H1 (cell line): ENCODE results near the gene FUT6. TPM values are rescaled to one million over a fixed set of nuclear protein-coding genes. Genes with fewer than 3 reads are reported as not detected.
"Not testable (repeated sequence)": the region's sequence is repeated elsewhere in the genome, so short reads cannot be mapped to it uniquely, and the experiment has no call there.

Source experiments
- CTCF ChIA-PET: fragments of 300-600 bp; sonication (Branson Sonifier 250); formaldehyde crosslinking; loops from one replicate; lab custom pipeline; 2021; ENCODE audit not compliant: partially characterized antibody; lab: Charles Lee
- POLR2A ChIA-PET: fragments of 300-600 bp; sonication (Branson Sonifier 250); formaldehyde crosslinking; loops from one replicate; lab custom pipeline; 2021; ENCODE audit warnings: inconsistent platforms; ENCODE audit not compliant: partially characterized antibody; lab: Charles Lee
- DNase-seq, 2 experiments: peaks; one replicate each; pipeline versions ENCODE4 v3.0.0 to v3.0.0-alpha.2; 2010 to 2022; ENCODE audit warnings: low spot score in 2 of 2, low read depth in 1 of 2, mixed read lengths in 1 of 2
- FAIRE-seq: peaks from 2 replicates; lab custom pipeline; 2011; peaks lifted over from hg19 to GRCh38; lab: Jason Lieb, UNC
- H2AFZ ChIP-seq: 2 replicates; pipeline ENCODE4 v1.8.1; 2012; ENCODE audit warnings: low read length, inconsistent platforms
- H2AK5ac ChIP-seq: 2 replicates; pipeline ENCODE4 v1.6.1; 2013; ENCODE audit warnings: low read depth, low read length
- H2BK120ac ChIP-seq: replicated peaks from 2 replicates; pipeline ENCODE3; 2013; ENCODE audit warnings: low read depth, low read length, inconsistent platforms
- H2BK12ac ChIP-seq: 2 replicates; pipeline ENCODE4 v1.6.1; 2013; ENCODE audit warnings: low read depth, low read length
- H2BK15ac ChIP-seq: 2 replicates; pipeline ENCODE4 v1.6.1; 2013; ENCODE audit warnings: low read length
- H2BK20ac ChIP-seq: 2 replicates; pipeline ENCODE4 v1.6.1; 2013; ENCODE audit warnings: low read length
- H2BK5ac ChIP-seq: 2 replicates; pipeline ENCODE4 v1.6.1; 2013; ENCODE audit warnings: low read depth, low read length
- H3K14ac ChIP-seq: 2 replicates; pipeline ENCODE4 v1.6.1; 2013; ENCODE audit warnings: inconsistent platforms; ENCODE audit not compliant: insufficient read length
- H3K18ac ChIP-seq: 2 replicates; pipeline ENCODE4 v1.6.1; 2013; ENCODE audit warnings: low read length; ENCODE audit errors: extremely low read depth
- H3K23ac ChIP-seq: 2 replicates; pipeline ENCODE4 v1.6.1; 2013; ENCODE audit warnings: inconsistent platforms; ENCODE audit not compliant: insufficient read length
- H3K23me2 ChIP-seq: 2 replicates; pipeline ENCODE4 v1.6.1; 2013; ENCODE audit warnings: low read depth, low read length
- H3K27ac ChIP-seq: 2 replicates; pipeline ENCODE4 v1.6.1; 2011; ENCODE audit warnings: low read depth, low read length, inconsistent platforms
- H3K27me3 ChIP-seq, 4 experiments: replicated peaks in 1 of 4; 1 replicate in 1 of 4; 2 replicates in 3 of 4; pipeline versions ENCODE4 v1.6.1 to v1.8.1; 2011 to 2013; ENCODE audit warnings: low read length in 3 of 4, mild to moderate bottlenecking in 3 of 4, inconsistent platforms in 2 of 4, mixed read lengths in 2 of 4, moderate library complexity in 1 of 4; ENCODE audit not compliant: control insufficient read depth in 3 of 4, insufficient read depth in 3 of 4; ENCODE audit errors: extremely low read depth in 1 of 4
- H3K36me3 ChIP-seq, 4 experiments: 2 replicates each; pipeline versions ENCODE4 v1.6.1 to v1.8.1; 2011 to 2013; ENCODE audit warnings: mild to moderate bottlenecking in 4 of 4, low read length in 3 of 4, moderate library complexity in 2 of 4, control low read depth in 1 of 4, inconsistent platforms in 1 of 4; ENCODE audit not compliant: insufficient read depth in 4 of 4, control insufficient read depth in 2 of 4
- H3K4ac ChIP-seq: replicated peaks from 2 replicates; pipeline ENCODE3; 2013; ENCODE audit warnings: low read length, low read depth, mixed read lengths, inconsistent platforms; ENCODE audit not compliant: insufficient read length
- H3K4me1 ChIP-seq, 4 experiments: replicated peaks in 1 of 4; 1 replicate in 1 of 4; 2 replicates in 3 of 4; pipeline versions ENCODE4 v1.6.1 to v1.8.1; 2011 to 2013; ENCODE audit warnings: low read length in 3 of 4, inconsistent platforms in 2 of 4, mixed read lengths in 1 of 4; ENCODE audit not compliant: insufficient read depth in 4 of 4, control insufficient read depth in 3 of 4
- H3K4me2 ChIP-seq, 2 experiments: 2 replicates each; pipeline versions ENCODE4 v1.6.1 to v1.8.1; 2011 to 2013; ENCODE audit warnings: low read depth in 2 of 2, low read length in 2 of 2, control low read depth in 1 of 2, inconsistent platforms in 1 of 2, mild to moderate bottlenecking in 1 of 2; ENCODE audit not compliant: insufficient read depth in 1 of 2
- H3K4me3 ChIP-seq, 4 experiments: fragments of 200-600, 300-600 bp in 1 of 4; sonication (generic), shearing (Covaris generic), sonication (Bioruptor Twin) in 1 of 4; 2 replicates each; pipeline versions ENCODE4 v1.5.1 to v1.8.1; 2011 to 2016; ENCODE audit warnings: low read length in 4 of 4, low read depth in 3 of 4, control low read depth in 2 of 4, inconsistent platforms in 2 of 4, mild to moderate bottlenecking in 2 of 4, mixed read lengths in 1 of 4, moderate library complexity in 1 of 4; ENCODE audit not compliant: insufficient read depth in 2 of 4; ENCODE audit errors: extremely low read depth in 1 of 4
- H3K56ac ChIP-seq: replicated peaks from 2 replicates; pipeline ENCODE3; 2013; ENCODE audit warnings: low read depth, mild to moderate bottlenecking, mixed read lengths, low read length, inconsistent platforms; ENCODE audit not compliant: insufficient read length
- H3K79me1 ChIP-seq: 2 replicates; pipeline ENCODE4 v1.6.1; 2013; ENCODE audit warnings: low read depth, low read length, control low read depth
- H3K79me2 ChIP-seq, 2 experiments: 2 replicates each; pipeline versions ENCODE4 v1.6.1 to v1.8.1; 2012 to 2013; ENCODE audit warnings: low read length in 2 of 2, mild to moderate bottlenecking in 2 of 2, inconsistent platforms in 1 of 2; ENCODE audit not compliant: insufficient read depth in 2 of 2, control insufficient read depth in 1 of 2
- H3K9ac ChIP-seq, 4 experiments: replicated peaks in 1 of 4; 1 replicate in 1 of 4; 2 replicates in 3 of 4; pipeline versions ENCODE4 v1.6.1 to v1.8.1; 2011 to 2013; ENCODE audit warnings: low read depth in 3 of 4, low read length in 3 of 4, control low read depth in 2 of 4, mild to moderate bottlenecking in 2 of 4, moderate library complexity in 2 of 4, inconsistent platforms in 1 of 4; ENCODE audit errors: extremely low read depth in 1 of 4
- H3K9me3 ChIP-seq, 2 experiments: 2 replicates each; pipeline versions ENCODE4 v1.6.1 to v1.8.1; 2012 to 2013; ENCODE audit warnings: mild to moderate bottlenecking in 2 of 2, moderate library complexity in 2 of 2, control low read depth in 1 of 2, inconsistent platforms in 1 of 2, low read depth in 1 of 2, low read length in 1 of 2, mixed read lengths in 1 of 2; ENCODE audit not compliant: insufficient read depth in 2 of 2
- H4K20me1 ChIP-seq, 2 experiments: replicated peaks in 1 of 2; 2 replicates each; pipeline versions ENCODE3 to v1.8.1; 2011 to 2013; ENCODE audit warnings: inconsistent platforms in 2 of 2, low read length in 2 of 2, mild to moderate bottlenecking in 1 of 2; ENCODE audit not compliant: insufficient read depth in 2 of 2, control insufficient read depth in 1 of 2
- H4K5ac ChIP-seq: 2 replicates; pipeline ENCODE4 v1.6.1; 2013; ENCODE audit warnings: low read length, low read depth, mixed read lengths, inconsistent platforms; ENCODE audit not compliant: insufficient read length
- H4K8ac ChIP-seq: 2 replicates; pipeline ENCODE4 v1.8.0; 2013; ENCODE audit warnings: mild to moderate bottlenecking, moderate library complexity, low read length, inconsistent platforms; ENCODE audit not compliant: insufficient read depth; ENCODE audit errors: extremely low read depth
- H4K91ac ChIP-seq: replicated peaks from 2 replicates; pipeline ENCODE3; 2013; ENCODE audit warnings: low read length, mixed read lengths, inconsistent platforms; ENCODE audit not compliant: insufficient read length
- WGBS, 2 experiments: shearing (Covaris generic) in 1 of 2; methylation state at CpG; one replicate each; pipeline versions ENCODE4 v1.1.6 to v1.1.7; 2013 to 2015; ENCODE audit warnings: low lambda C conversion rate in 2 of 2, mixed read lengths in 2 of 2, inconsistent platforms in 1 of 2, low coverage in 1 of 2, missing lambda C conversion rate in 1 of 2; ENCODE audit not compliant: insufficient replicate concordance in 2 of 2, insufficient coverage in 1 of 2, insufficient read length in 1 of 2; ENCODE audit errors: extremely low coverage in 1 of 2, missing lambda C conversion rate in 1 of 2; 5-methylcytosine and 5-hydroxymethylcytosine counted together
- polyA plus RNA-seq, 7 experiments: library from polyadenylated mRNA; depleted of rRNA in 3 of 7; stranded (reverse) in 5 of 7; unstranded in 2 of 7; fragments of >200 nt in 5 of 7; fragments of 200-250 nt in 2 of 7; gene quantifications; 1 replicate in 5 of 7; 2 replicates in 1 of 7; 4 replicates in 1 of 7; pipeline versions ENCODE4 v1.2.1 to v1.2.3, GENCODE V29; 2011 to 2013; ENCODE audit warnings: missing spikeins in 2 of 7, mixed read lengths in 2 of 7
- total RNA-seq: library from RNA; stranded (reverse); fragmentation: NEBNext Ultra II Directional; extraction: Animal tissue kit (Norgen Biotek cat#: 25700); gene quantifications from 2 replicates; pipeline ENCODE4 v1.2.1, GENCODE V29; 2021

Gene FUT6
- total and polyA plus RNA-seq, 2 of the 8 experiments (the other 6 are each of a cell fraction or from before 2014, with no cell fraction given) = not detected

DNA sequence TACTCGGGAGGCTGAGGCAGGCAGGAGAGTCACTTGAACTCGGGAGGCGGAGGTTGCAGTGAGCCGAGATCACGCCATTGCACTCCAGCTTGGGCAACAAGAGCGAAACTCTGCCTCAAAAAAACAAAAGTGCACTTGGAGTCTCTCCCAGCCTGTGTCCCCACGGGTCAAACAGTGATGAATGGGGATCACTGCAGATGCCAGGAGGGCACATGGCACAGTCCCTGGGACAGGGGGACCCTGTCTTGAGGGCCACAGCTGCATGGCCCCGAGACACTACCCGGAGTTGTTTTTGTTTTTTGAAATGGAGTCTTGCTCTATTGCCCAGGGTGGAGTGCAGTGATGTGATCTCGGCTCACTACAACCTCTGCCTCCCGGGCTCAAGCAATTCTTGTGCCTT lies 58.6 kb downstream of the FUT6 start:
- CTCF ChIA-PET = interaction anchor here (0.5 to 1.0 kb wide), 5 partner anchors 12 to 98 kb away, joined by 3 read pairs; partner anchors contain the start of gene RPL36
- POLR2A ChIA-PET = interaction anchor here (1.3 to 4.6 kb wide), 5 partner anchors 9 to 90 kb away, joined by 3 to 32 read pairs (median 8); partner anchors contain the start of genes CATSPERD, DUS3L and LONP1
- not testable (repeated sequence) for H3K4me1 ChIP-seq

More for the DNA sequence above, 58.6 kb downstream of the FUT6 start:
- H2BK15ac ChIP-seq, H3K4me2 ChIP-seq, H3K4me3 ChIP-seq, H4K91ac ChIP-seq, H2BK12ac ChIP-seq, H3K56ac ChIP-seq, H2AK5ac ChIP-seq, H3K4ac ChIP-seq, FAIRE-seq, H3K23me2 ChIP-seq, H3K18ac ChIP-seq, H3K79me1 ChIP-seq, H3K79me2 ChIP-seq, H4K8ac ChIP-seq, H3K27ac ChIP-seq, H3K27me3 ChIP-seq, H2AFZ ChIP-seq, H3K14ac ChIP-seq, H2BK5ac ChIP-seq, H4K5ac ChIP-seq, H3K9me3 ChIP-seq, DNase-seq, H3K9ac ChIP-seq, H4K20me1 ChIP-seq, H2BK20ac ChIP-seq, H3K23ac ChIP-seq, H2BK120ac ChIP-seq, H3K36me3 ChIP-seq: not testable (repeated sequence)
- WGBS, 2 experiments = 92% methylated on average over 11 of the region's 11 CpGs; no CpG with 5 or more reads in 1 of the 2 experiments

Other genes starting within 250 kb of the FUT6 start
- gene SAFB2, start 216.9 kb downstream of the FUT6 start, total RNA-seq = 63.8 and 74.4 TPM in 2 replicates
- 14.8 and 31.1 TPM in 2 replicates for gene SAFB2, start 216.9 kb downstream of the FUT6 start, polyA plus RNA-seq (2011; rRNA removed)
- 109 and 110 TPM in 2 replicates for gene SAFB, start 216.6 kb downstream of the FUT6 start, total RNA-seq
- gene SAFB, start 216.6 kb downstream of the FUT6 start, polyA plus RNA-seq (2011; rRNA removed) = 27.0 and 69.5 TPM in 2 replicates
- 17.3 and 20.4 TPM in 2 replicates for gene MICOS13, start 159.2 kb downstream of the FUT6 start, total RNA-seq
- 36.1 and 36.9 TPM in 2 replicates for gene MICOS13, start 159.2 kb downstream of the FUT6 start, polyA plus RNA-seq (2011; rRNA removed)
- 8.2 and 9.5 TPM in 2 replicates for gene HSD11B1L, start 158.7 kb downstream of the FUT6 start, total RNA-seq
- 20.6 and 29.4 TPM in 2 replicates for gene HSD11B1L, start 158.7 kb downstream of the FUT6 start, polyA plus RNA-seq (2011; rRNA removed)
- 1,075 and 1,137 TPM in 2 replicates for gene RPL36, start 149.4 kb downstream of the FUT6 start, total RNA-seq
- 730 and 951 TPM in 2 replicates for gene RPL36, start 149.4 kb downstream of the FUT6 start, polyA plus RNA-seq (2011; rRNA removed)
- 117 and 124 TPM in 2 replicates for gene LONP1, start 119.6 kb downstream of the FUT6 start, total RNA-seq
- 98.1 and 157 TPM in 2 replicates for gene LONP1, start 119.6 kb downstream of the FUT6 start, polyA plus RNA-seq (2011; rRNA removed)
- not detected in 2 replicates for gene CATSPERD, start 119.1 kb downstream of the FUT6 start, total RNA-seq
- gene CATSPERD, start 119.1 kb downstream of the FUT6 start, polyA plus RNA-seq (2011; rRNA removed) = 0.12 TPM in 1 of 2 replicates, not detected in the other
- 2.1 and 3.7 TPM in 2 replicates for gene PRR22, start 55.0 kb downstream of the FUT6 start, total RNA-seq
- gene PRR22, start 55.0 kb downstream of the FUT6 start, polyA plus RNA-seq (2011; rRNA removed) = 1.9 and 4.1 TPM in 2 replicates
- gene DUS3L, start 48.5 kb downstream of the FUT6 start, total RNA-seq = 39.1 and 39.4 TPM in 2 replicates
- gene DUS3L, start 48.5 kb downstream of the FUT6 start, polyA plus RNA-seq (2011; rRNA removed) = 37.6 and 45.8 TPM in 2 replicates
- gene NRTN, start 34.6 kb downstream of the FUT6 start, total RNA-seq = 4.6 and 5.3 TPM in 2 replicates
- gene NRTN, start 34.6 kb downstream of the FUT6 start, polyA plus RNA-seq (2011; rRNA removed) = 3.9 and 5.9 TPM in 2 replicates
- 0.40 and 0.63 TPM in 2 replicates for gene FUT3, start 11.7 kb upstream of the FUT6 start, total RNA-seq
- gene FUT3, start 11.7 kb upstream of the FUT6 start, polyA plus RNA-seq (2011; rRNA removed) = 0.15 and 0.41 TPM in 2 replicates
- gene FUT5, start 30.8 kb upstream of the FUT6 start, total RNA-seq = not detected in 2 replicates
- gene FUT5, start 30.8 kb upstream of the FUT6 start, polyA plus RNA-seq (2011; rRNA removed) = not detected in 2 replicates
- gene NDUFA11, start 64.1 kb upstream of the FUT6 start, total RNA-seq = 205 and 206 TPM in 2 replicates
- 1,037 and 1,353 TPM in 2 replicates for gene NDUFA11, start 64.1 kb upstream of the FUT6 start, polyA plus RNA-seq (2011; rRNA removed)
- gene VMAC, start 65.2 kb upstream of the FUT6 start, total RNA-seq = 1.2 and 1.3 TPM in 2 replicates
- gene VMAC, start 65.2 kb upstream of the FUT6 start, polyA plus RNA-seq (2011; rRNA removed) = 2.2 and 3.9 TPM in 2 replicates
- 1.8 and 2.1 TPM in 2 replicates for gene CAPS, start 74.6 kb upstream of the FUT6 start, total RNA-seq
- gene CAPS, start 74.6 kb upstream of the FUT6 start, polyA plus RNA-seq (2011; rRNA removed) = 2.4 and 4.2 TPM in 2 replicates
- 87.0 and 95.4 TPM in 2 replicates for gene RANBP3, start 138.4 kb upstream of the FUT6 start, total RNA-seq
- 122 and 159 TPM in 2 replicates for gene RANBP3, start 138.4 kb upstream of the FUT6 start, polyA plus RNA-seq (2011; rRNA removed)